ENCODE data around the gene PRKRIP1. TPM values are rescaled to one million over a fixed set of nuclear protein-coding genes. Genes with fewer than 3 reads are reported as not detected.
"Not testable (repeated sequence)": the region's sequence is repeated elsewhere in the genome, so short reads cannot be mapped to it uniquely, and the experiment has no call there.

PRKRIP1 gene
- total and polyA plus RNA-seq, 8 donors, result 9.1 to 40.1 (median 11.6) TPM

- TF ChIP-seq, protein P1, sequence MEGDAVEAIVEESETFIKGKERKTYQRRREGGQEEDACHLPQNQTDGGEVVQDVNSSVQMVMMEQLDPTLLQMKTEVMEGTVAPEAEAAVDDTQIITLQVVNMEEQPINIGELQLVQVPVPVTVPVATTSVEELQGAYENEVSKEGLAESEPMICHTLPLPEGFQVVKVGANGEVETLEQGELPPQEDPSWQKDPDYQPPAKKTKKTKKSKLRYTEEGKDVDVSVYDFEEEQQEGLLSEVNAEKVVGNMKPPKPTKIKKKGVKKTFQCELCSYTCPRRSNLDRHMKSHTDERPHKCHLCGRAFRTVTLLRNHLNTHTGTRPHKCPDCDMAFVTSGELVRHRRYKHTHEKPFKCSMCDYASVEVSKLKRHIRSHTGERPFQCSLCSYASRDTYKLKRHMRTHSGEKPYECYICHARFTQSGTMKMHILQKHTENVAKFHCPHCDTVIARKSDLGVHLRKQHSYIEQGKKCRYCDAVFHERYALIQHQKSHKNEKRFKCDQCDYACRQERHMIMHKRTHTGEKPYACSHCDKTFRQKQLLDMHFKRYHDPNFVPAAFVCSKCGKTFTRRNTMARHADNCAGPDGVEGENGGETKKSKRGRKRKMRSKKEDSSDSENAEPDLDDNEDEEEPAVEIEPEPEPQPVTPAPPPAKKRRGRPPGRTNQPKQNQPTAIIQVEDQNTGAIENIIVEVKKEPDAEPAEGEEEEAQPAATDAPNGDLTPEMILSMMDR (IDR thresholded peaks at IDR 0.05), result no peak
- intact Hi-C loops (cut with DNase I), result no loop called here
- Histone ChIP-seq H3K27ac (no peak overlapping the region), H3K9me3 (no peaks in the 10 kb centered on the region), H3K4me3 (no peak overlapping the region), H3K4me1 (peaks cover 0 to 5% (median 5%) of the 10 kb centered on the region in 3 donors), H3K36me3 (peaks cover 0 to 35% (median 7%) of the 10 kb centered on the region in 3 donors), H3K27me3 (no peaks in the 10 kb centered on the region)
- 92 to 97% methylated on average over 8 of the region's 8 CpGs for WGBS, 2 donors
- FAIRE-seq, result no peak
- no peak for ATAC-seq
- no peak for DNase-seq
Measured at GRCh38 chr7:102398543-102398942, 2.4 kb downstream of the PRKRIP1 start.

DNA sequence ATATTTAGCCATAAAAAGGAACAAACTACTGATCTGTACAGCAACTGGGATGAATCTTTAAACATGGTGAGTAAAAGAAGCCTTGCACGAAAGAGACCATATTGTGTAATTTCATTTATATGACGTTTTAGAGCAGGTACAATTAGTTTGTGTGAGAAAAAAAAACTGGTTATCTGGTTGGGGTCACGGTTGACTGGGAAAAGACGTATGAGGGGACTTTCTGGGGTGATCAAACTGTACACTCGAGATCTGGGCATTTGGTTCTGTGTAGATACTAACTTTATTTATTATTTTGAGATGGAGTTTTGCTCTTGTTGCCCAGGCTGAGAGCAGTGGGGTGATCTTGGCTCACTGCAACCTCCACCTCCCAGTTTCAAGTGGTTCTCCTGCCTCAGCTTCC lies 4.2 kb downstream of the PRKRIP1 start:
- Histone ChIP-seq H3K27ac (no peak overlapping the region), H3K4me1 (peaks cover 0 to 5% (median 5%) of the 10 kb centered on the region in 3 donors), H3K4me3 (no peak overlapping the region), H3K36me3 (peaks cover 0 to 42% (median 8%) of the 10 kb centered on the region in 3 donors), H3K9me3 (no peaks in the 10 kb centered on the region), H3K27me3 (no peaks in the 10 kb centered on the region)
- 87 to 88% methylated on average over 5 of the region's 5 CpGs for WGBS, 2 donors
- ATAC-seq (no peak), DNase-seq (no peak), FAIRE-seq (no peak)
- TF ChIP-seq, protein P1 (IDR thresholded peaks at IDR 0.05), result no peak
- intact Hi-C loops (cut with DNase I), result no loop called here

DNA sequence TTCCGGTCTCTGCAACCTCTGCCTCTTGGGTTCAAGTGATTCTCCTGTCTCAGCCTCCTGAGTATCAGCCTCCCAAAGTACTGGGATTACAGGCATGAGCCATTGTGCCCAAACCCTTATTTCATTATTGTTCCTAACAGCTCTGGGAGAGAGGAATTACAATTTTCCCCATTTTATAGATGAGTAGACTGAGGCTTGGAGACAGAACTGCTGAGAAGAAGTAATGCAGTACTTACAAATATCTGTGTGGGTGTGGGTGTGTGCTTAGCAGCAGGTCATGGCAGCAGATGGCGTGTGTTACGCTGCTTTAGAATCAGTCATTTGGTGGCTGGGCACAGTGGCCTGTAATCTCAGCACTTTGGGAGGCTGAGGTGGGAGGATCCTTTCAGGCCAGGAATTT lies 7.4 kb downstream of the PRKRIP1 start:
- DNase-seq (no peak), FAIRE-seq (no peak), ATAC-seq (no peak)
- H3K36me3 ChIP-seq, result peaks cover 0 to 53% (median 26%) of the 10 kb centered on the region in 3 donors
- H3K27me3 ChIP-seq, result no peaks in the 10 kb centered on the region
- H3K4me3 ChIP-seq, result no peak overlapping the region
- no peak overlapping the region for H3K27ac ChIP-seq
- H3K4me1 ChIP-seq, result no peaks in the 10 kb centered on the region
- intact Hi-C loops (cut with DNase I), result no loop called here
- 91 to 95% methylated on average over 3 of the region's 3 CpGs for WGBS, 2 donors
- no peaks in the 10 kb centered on the region for H3K9me3 ChIP-seq
- TF ChIP-seq, protein P1 (IDR thresholded peaks at IDR 0.05), result no peak

DNA sequence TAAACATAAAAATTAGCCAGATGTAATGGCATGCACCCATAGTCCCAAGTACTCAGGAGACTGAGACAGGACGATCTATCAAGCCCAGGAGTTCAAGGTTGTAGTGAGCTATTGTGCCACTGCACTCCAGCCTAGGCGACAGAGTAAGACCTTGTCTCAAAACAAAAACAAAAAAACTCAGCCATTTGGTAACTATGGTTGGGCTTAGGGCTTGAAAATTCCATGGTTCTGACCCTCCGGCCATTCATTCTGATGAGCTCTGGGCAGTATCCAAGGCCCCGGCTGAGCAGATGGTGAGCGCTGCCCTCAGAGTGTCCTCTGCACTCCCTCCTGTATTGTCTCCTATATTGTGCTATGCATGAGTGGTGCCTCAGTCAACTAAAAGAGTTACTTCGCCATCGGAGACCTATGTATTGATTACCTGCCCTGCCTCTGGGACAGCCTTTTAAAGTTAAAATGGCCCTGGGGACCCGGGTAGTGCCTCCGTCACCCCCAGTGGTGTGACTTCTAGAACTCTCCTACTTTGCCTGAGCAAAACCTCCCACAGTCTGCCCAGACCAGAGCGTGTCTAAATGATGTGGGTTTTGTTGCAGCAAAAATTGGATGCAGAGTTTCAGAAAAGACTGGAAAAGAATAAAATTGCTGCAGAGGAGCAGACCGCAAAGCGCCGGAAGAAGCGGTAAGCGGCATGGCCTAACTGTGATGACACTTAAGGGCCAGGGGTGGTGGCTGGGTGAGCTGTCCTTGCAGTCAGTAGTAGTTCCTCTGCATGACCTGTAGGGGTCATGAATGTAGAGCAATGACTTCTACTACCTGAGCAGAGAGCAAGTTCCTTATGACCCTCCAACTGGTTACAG lies 8.1 kb downstream of the PRKRIP1 start:
- peak; percentile 71 to 97 (median 96) for ATAC-seq
- Histone ChIP-seq H3K4me1 (no peaks in the 10 kb centered on the region), H3K9me3 (no peaks in the 10 kb centered on the region), H3K27me3 (no peaks in the 10 kb centered on the region), H3K4me3 (no peak overlapping the region), H3K36me3 (peaks cover 0 to 50% (median 26%) of the 10 kb centered on the region in 3 donors), H3K27ac (no peak overlapping the region)
- intact Hi-C loops (cut with DNase I), result no loop called here
- DNase-seq, result no peak
- TF ChIP-seq, protein P1 (IDR thresholded peaks at IDR 0.05), result peak; percentile 39 to 71 (median 63)
- WGBS, 2 donors, result 62 to 65% methylated on average over 15 of the region's 15 CpGs
- FAIRE-seq, result no peak

- intact Hi-C loops (cut with DNase I); H3K4me1 ChIP-seq; H3K27ac ChIP-seq; H3K27me3 ChIP-seq; FAIRE-seq; ATAC-seq; DNase-seq; H3K4me3 ChIP-seq; H3K9me3 ChIP-seq: not testable (repeated sequence)
- WGBS, 2 donors, result 92 to 93% methylated on average over 5 of the region's 5 CpGs
- peaks cover 0 to 51% (median 26%) of the 10 kb centered on the region in 3 donors for H3K36me3 ChIP-seq
Measured at GRCh38 chr7:102404862-102405188, 8.7 kb downstream of the PRKRIP1 start.

All from pancreas (tissue), 10 donors.